Heart left ventricle (tissue), 16 donors: Measurements from ENCODE around the gene C1GALT1C1L. TPM values are rescaled to one million over a fixed set of nuclear protein-coding genes. Genes with fewer than 3 reads are reported as not detected.

Experiments used
- ATAC-seq, 4 donors: fragments of 200-7000 bp; cut with Tn5 transposase; one replicate each; pipeline ENCODE4 v1.9.1; 2020 to 2022; ENCODE audit warnings: moderate library complexity in 4 of 4, mild to moderate bottlenecking in 3 of 4, moderate number of reproducible peaks in 1 of 4
- DNase-seq, 5 donors: peaks; one replicate each; pipeline ENCODE4 v3.0.0-alpha.2; 2020
- H3K27ac ChIP-seq, 12 donors: fragments of 200-600 bp; sonication (generic) in 4 of 12; one replicate each; pipeline versions ENCODE4 v1.5.0 to v1.8.0; 2016 to 2022; ENCODE audit warnings: mild to moderate bottlenecking in 2 of 12
- H3K27me3 ChIP-seq, 9 donors: fragments of 200-600 bp; sonication (generic) in 2 of 9; one replicate each; pipeline versions ENCODE4 v1.5.1 to v1.8.0; 2016 to 2022; ENCODE audit warnings: mild to moderate bottlenecking in 3 of 9
- H3K36me3 ChIP-seq, 9 donors: fragments of 200-600 bp; sonication (generic) in 2 of 9; one replicate each; pipeline versions ENCODE4 v1.5.0 to v1.8.0; 2018 to 2022; ENCODE audit warnings: mild to moderate bottlenecking in 2 of 9
- H3K4me1 ChIP-seq, 12 donors: fragments of 200-600 bp; sonication (generic) in 4 of 12; one replicate each; pipeline versions ENCODE4 v1.5.0 to v1.8.0; 2016 to 2022; ENCODE audit warnings: mild to moderate bottlenecking in 3 of 12
- H3K4me3 ChIP-seq, 12 donors: fragments of 200-600 bp; sonication (generic) in 4 of 12; one replicate each; pipeline versions ENCODE4 v1.5.0 to v1.8.0; 2017 to 2022; ENCODE audit warnings: mild to moderate bottlenecking in 9 of 12, moderate library complexity in 4 of 12
- H3K9me3 ChIP-seq, 12 donors: fragments of 200-600 bp; sonication (generic) in 4 of 12; one replicate each; pipeline versions ENCODE4 v1.5.0 to v1.8.0; 2016 to 2022; ENCODE audit warnings: mild to moderate bottlenecking in 1 of 12
- POLR2A ChIP-seq, 2 donors: fragments of 450-650 bp; IDR thresholded peaks; one replicate each; pipeline ENCODE4 v1.6.1; 2017; ENCODE audit warnings: antibody characterized with exemption in 2 of 2, mild to moderate bottlenecking in 2 of 2, moderate library complexity in 2 of 2
- WGBS, 4 donors: extraction: QIAGEN DNeasy Blood & Tissue Kit in 2 of 4; methylation state at CpG; one replicate each; pipeline versions ENCODE4 v1.1.5 to v1.1.7; 2013 to 2018; 5-methylcytosine and 5-hydroxymethylcytosine counted together
- intact Hi-C, 10 donors: fragments of 100-400 bp; cut with DNase I; formaldehyde crosslinking; loops; one replicate each; pipeline versions ENCODE4 v1.11.1 to v1.14.2; 2022
- polyA plus RNA-seq, 2 donors: library from polyadenylated mRNA; stranded (reverse); fragments of 200-250 nt; gene quantifications; one replicate each; pipeline ENCODE4 v1.2.3, GENCODE V29; 2013
- total RNA-seq, 9 donors: library from RNA; depleted of rRNA in 2 of 9; stranded (reverse); fragments of >200 nt in 2 of 9; fragmentation: NEBNext Ultra II Directional in 3 of 9; extraction: Animal tissue kit (Norgen Biotek cat#: 25700) in 3 of 9; gene quantifications; one replicate each; pipeline versions ENCODE4 v1.1.0 to v1.2.4, GENCODE V29; 2016 to 2023
- TF ChIP-seq, protein P1 (sequence below), 12 donors: fragments of 200-600 bp; sonication (generic) in 4 of 12; IDR thresholded peaks; one replicate each; pipeline versions ENCODE4 v1.5.0 to v1.8.0; 2018 to 2022; ENCODE audit warnings: antibody characterized with exemption in 12 of 12, mild to moderate bottlenecking in 5 of 12
- donor health status: ischemic (EF 13 %, LVEDD 7.1; RV severe dilation, severe dysfunction).
- donor health status: healthy with polysubstance abuse.
- donor health status: DM: no; HTN: yes; CAD: no.
- donor health status: DM: no; HTN: no; CAD: no.
- donor health status: ischemic (EF 25% LVEDD 6.9; RV normal size, moderate dysfunction).
- donor health status: ischemic (EF 25% LVEDD 5.7; RV mildly dilated, moderate dysfunction).
- donor health status: healthy.
- donor health status: DM: yes; HTN: yes; CAD: no.
- donor health status: ischemic (EF 35%, LVEDD 5.7; RV mildly dilated, moderate dysfunction).
- donor health status: nonischemic (EF 11% LVEDD 7.7; RV severe dilation, severe dysfunction).
- donor health status: DM: yes; HTN: yes; CAD: no.
- donor health status: PGD.
- donor health status: ischemic (EF 29% LVEDD 5.4; RV normal size, mild dysfunction).
- donor health status: nonischemic (EF 23%, LVEDD 6.1; RV moderate dilation, normal function).

Gene C1GALT1C1L
- total and polyA plus RNA-seq, 11 donors = 0.30 to 1.7 (median 0.88) TPM; not detected in 1

DNA sequence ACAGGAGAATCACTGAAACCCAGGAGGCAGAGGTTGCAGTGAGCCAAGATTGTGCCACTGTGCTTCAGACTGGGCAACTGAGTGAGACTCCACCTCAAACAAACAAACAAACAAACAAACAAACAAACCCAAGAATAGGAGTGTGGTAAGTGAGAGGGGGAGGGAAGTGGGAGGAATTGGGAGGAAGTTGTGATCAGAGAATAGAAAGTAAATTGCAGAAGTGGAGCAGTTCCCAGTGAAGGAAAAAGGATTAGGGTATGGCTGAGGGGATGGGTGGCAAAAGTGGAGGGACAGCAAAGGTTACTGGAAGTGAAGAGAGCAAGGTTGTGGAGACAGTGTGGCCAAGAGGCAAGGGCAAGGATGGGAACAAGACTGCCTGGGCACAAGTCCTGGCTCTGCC, 41.1 kb upstream of the C1GALT1C1L start:
- intact Hi-C loops = no loop called here
- Histone ChIP-seq H3K36me3 (peaks cover 0 to 16% (median 0%) of the 10 kb centered on the region in 9 donors), H3K9me3 (no peaks in the 10 kb centered on the region), H3K27me3 (peaks cover 0 to 4% (median 0%) of the 10 kb centered on the region in 9 donors), H3K4me1 (peaks cover 0 to 6% (median 0%) of the 10 kb centered on the region in 12 donors), H3K4me3 (no peak overlapping the region), H3K27ac (no peak overlapping the region)
- ATAC-seq (no peak), DNase-seq (no peak)
- TF ChIP-seq, protein P1, sequence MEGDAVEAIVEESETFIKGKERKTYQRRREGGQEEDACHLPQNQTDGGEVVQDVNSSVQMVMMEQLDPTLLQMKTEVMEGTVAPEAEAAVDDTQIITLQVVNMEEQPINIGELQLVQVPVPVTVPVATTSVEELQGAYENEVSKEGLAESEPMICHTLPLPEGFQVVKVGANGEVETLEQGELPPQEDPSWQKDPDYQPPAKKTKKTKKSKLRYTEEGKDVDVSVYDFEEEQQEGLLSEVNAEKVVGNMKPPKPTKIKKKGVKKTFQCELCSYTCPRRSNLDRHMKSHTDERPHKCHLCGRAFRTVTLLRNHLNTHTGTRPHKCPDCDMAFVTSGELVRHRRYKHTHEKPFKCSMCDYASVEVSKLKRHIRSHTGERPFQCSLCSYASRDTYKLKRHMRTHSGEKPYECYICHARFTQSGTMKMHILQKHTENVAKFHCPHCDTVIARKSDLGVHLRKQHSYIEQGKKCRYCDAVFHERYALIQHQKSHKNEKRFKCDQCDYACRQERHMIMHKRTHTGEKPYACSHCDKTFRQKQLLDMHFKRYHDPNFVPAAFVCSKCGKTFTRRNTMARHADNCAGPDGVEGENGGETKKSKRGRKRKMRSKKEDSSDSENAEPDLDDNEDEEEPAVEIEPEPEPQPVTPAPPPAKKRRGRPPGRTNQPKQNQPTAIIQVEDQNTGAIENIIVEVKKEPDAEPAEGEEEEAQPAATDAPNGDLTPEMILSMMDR (IDR thresholded peaks at IDR 0.05) = no peak
- no peak for TF ChIP-seq POLR2A (IDR thresholded peaks at IDR 0.05)

DNA sequence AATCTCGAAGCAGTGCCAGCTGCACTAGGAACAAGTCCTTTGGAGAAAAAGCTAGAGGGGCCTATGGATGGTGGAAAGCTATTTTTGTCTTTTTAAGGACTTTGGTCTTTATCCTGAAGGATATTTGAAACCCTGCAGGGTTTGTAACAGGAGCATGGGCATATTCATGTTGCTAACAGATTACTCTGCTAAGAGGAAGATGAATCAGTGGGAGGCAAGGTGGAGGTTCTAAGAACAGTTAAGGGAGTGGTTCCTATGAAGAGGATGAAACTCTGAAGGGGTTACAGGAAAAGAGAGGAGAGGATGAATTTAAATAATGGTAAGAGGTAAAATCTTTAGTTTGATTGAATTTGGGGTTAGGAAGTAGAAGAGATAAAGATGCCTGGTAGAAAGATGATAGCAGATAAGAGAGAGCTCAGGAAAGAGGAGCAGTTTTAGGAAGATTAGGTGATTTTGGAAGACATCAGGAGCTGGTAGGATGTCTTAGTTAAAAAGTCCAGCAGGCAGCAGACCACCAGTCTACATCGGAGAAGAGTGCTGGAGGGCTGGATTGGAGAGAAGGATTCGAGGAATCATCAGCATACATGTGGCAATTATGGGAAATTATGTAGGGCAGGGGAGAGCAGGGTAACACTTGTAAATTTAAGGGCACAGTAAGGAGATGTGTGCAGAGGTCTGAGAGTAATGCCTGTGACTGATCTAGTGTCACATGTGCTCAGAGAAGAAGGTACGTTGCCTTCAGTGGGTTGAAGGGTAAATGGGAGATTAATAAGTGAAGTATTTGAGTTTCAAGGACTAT, 39.3 kb upstream of the C1GALT1C1L start:
- 83 to 90% (median 88%) methylated on average over 4 of the region's 4 CpGs for WGBS, 4 donors
- intact Hi-C loops = no loop called here
- TF ChIP-seq, protein P1 (IDR thresholded peaks at IDR 0.05) = no peak
- no peak for TF ChIP-seq POLR2A (IDR thresholded peaks at IDR 0.05)
- ATAC-seq (no peak), DNase-seq (no peak)
- Histone ChIP-seq H3K9me3 (no peaks in the 10 kb centered on the region), H3K4me3 (no peak overlapping the region), H3K27me3 (no peaks in the 10 kb centered on the region), H3K4me1 (peaks cover 0 to 6% (median 0%) of the 10 kb centered on the region in 12 donors), H3K27ac (no peak overlapping the region), H3K36me3 (peaks cover 0 to 27% (median 0%) of the 10 kb centered on the region in 9 donors)

DNA sequence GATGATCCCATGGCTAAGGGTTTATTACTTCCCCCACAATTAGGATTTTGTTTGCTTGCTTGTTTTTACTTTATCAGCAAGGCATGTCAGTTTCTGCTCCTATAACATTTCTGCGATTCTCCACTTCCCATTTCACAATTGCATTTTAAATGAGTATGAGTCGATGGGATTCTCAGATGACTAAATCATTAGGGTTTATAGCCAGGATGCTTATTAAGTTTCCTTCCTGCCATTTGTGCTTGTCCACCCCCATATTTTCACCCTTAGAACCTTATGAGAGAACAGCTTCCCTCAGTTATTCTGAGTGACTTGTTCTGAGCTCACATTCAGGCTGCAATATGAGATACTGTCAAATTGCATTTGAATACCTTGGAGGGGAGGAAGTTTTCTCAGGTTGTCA, 37.9 kb upstream of the C1GALT1C1L start:
- no peak overlapping the region for H3K27ac ChIP-seq
- WGBS, 4 donors = 47 to 60% (median 54%) methylated on average over 2 of the region's 2 CpGs
- intact Hi-C loops = no loop called here

DNA sequence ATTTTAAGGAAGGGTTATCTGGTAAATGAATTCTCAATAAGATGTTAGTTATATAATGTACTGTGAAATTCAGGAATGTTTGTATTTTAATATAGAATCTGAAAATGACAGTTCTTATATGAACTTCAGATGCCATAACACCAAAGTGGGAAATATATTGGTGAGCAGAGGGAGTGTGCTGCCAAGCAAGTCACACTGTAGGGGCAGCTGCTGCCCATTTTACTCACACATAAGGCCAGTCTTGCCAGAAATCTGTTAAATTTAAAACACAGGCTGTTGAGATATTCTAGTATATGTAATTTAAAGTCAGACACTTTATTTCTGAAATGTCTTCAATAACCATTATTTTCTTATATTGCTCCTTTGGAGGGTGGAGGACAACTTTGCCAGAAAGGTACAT, 34.6 kb upstream of the C1GALT1C1L start:
- no peak for TF ChIP-seq POLR2A (IDR thresholded peaks at IDR 0.05)
- TF ChIP-seq, protein P1 (IDR thresholded peaks at IDR 0.05) = no peak
- no peak for ATAC-seq
- Histone ChIP-seq H3K27ac (no peak overlapping the region), H3K4me1 (peaks cover 0 to 6% (median 0%) of the 10 kb centered on the region in 12 donors), H3K36me3 (peaks cover 0 to 33% (median 0%) of the 10 kb centered on the region in 9 donors), H3K4me3 (no peak overlapping the region), H3K27me3 (peaks cover 0 to 3% (median 0%) of the 10 kb centered on the region in 9 donors), H3K9me3 (no peaks in the 10 kb centered on the region)
- DNase-seq = no peak
- intact Hi-C loops = no loop called here

More for the DNA sequence above, 37.9 kb upstream of the C1GALT1C1L start:
- peaks cover 0 to 6% (median 0%) of the 10 kb centered on the region in 12 donors for H3K4me1 ChIP-seq
- TF ChIP-seq POLR2A (IDR thresholded peaks at IDR 0.05) = no peak
- TF ChIP-seq, protein P1 (IDR thresholded peaks at IDR 0.05) = no peak
- H3K4me3 ChIP-seq = no peak overlapping the region
- no peaks in the 10 kb centered on the region for H3K9me3 ChIP-seq
- H3K36me3 ChIP-seq = peaks cover 0 to 38% (median 0%) of the 10 kb centered on the region in 9 donors
- DNase-seq (no peak), ATAC-seq (no peak)
- H3K27me3 ChIP-seq = peaks cover 0 to 3% (median 0%) of the 10 kb centered on the region in 9 donors
